ENCODE measurements around the gene CSGALNACT2. TPM values are rescaled to one million over a fixed set of nuclear protein-coding genes. Genes with fewer than 3 reads are reported as not detected.

The CSGALNACT2 gene
- total RNA-seq, 1 experiment from 2014 or later: 3.6 TPM

- H2AFZ ChIP-seq (ENCODE audit: low read length): no peak overlapping the region
- TF ChIP-seq EZH2phosphoT487 (IDR thresholded peaks at IDR 0.05; ENCODE audit: borderline replicate concordance, low read length) (no peak), EZH2 (IDR thresholded peaks at IDR 0.05; ENCODE audit: low read length, unreplicated experiment) (no peak), CTCF (conservative IDR thresholded peaks at IDR 0.05; ENCODE audit: low read depth, low read length) (no peak)
- no TSS peak for BruUV-seq (replicated peaks)
- no peak for DNase-seq
- no peaks in the 10 kb centered on the region for H3K79me2 ChIP-seq (ENCODE audit: low read length)
- no peak overlapping the region for H3K9ac ChIP-seq (ENCODE audit: low read length)
- H3K36me3 ChIP-seq (ENCODE audit: low read depth, low read length): no peaks in the 10 kb centered on the region
- ChIA-PET POLR2A (ENCODE audit: unreplicated experiment) (no interaction called here), CTCF (no interaction called here)
- H3F3A ChIP-seq (ENCODE audit: low read length, unreplicated experiment): no peaks in the 10 kb centered on the region
- no peaks in the 10 kb centered on the region for H4K20me1 ChIP-seq (ENCODE audit: low read length)
- H3K9me2 ChIP-seq (replicated peaks; ENCODE audit: low read length): no peaks in the 10 kb centered on the region
- intact Hi-C loops (cut with micrococcal nuclease): no loop called here
- H3K27ac ChIP-seq (ENCODE audit: low read length): no peak overlapping the region
- no peak for ATAC-seq
- no peaks in the 10 kb centered on the region for H3K4me1 ChIP-seq (ENCODE audit: insufficient read depth, low read length)
- H3K27me3 ChIP-seq (ENCODE audit: low read length): peaks cover 14% of the 10 kb centered on the region; the same call in 1 of the 2 replicates
- H3K9me3 ChIP-seq (ENCODE audit: low read length): no peaks in the 10 kb centered on the region
- no peak overlapping the region for H3K4me3 ChIP-seq (ENCODE audit: low read length)
- H3K4me2 ChIP-seq (ENCODE audit: low read length): no peak overlapping the region
These were observed 79.4 kb downstream of the CSGALNACT2 start for GRCh38 chr10:43217563-43218205.

- Histone ChIP-seq H3K9me2 (replicated peaks; ENCODE audit: low read length) (no peaks in the 10 kb centered on the region), H3K9ac (ENCODE audit: low read length) (no peak overlapping the region), H3K4me3 (ENCODE audit: low read length) (no peak overlapping the region), H3F3A (ENCODE audit: low read length, unreplicated experiment) (no peaks in the 10 kb centered on the region), H3K27ac (ENCODE audit: low read length) (no peak overlapping the region), H3K36me3 (ENCODE audit: low read depth, low read length) (no peaks in the 10 kb centered on the region), H3K27me3 (ENCODE audit: low read length) (peaks cover 14% of the 10 kb centered on the region; the same call in 1 of the 2 replicates), H3K4me1 (ENCODE audit: insufficient read depth, low read length) (no peaks in the 10 kb centered on the region), H2AFZ (ENCODE audit: low read length) (no peak overlapping the region), H3K79me2 (ENCODE audit: low read length) (no peaks in the 10 kb centered on the region), H3K9me3 (ENCODE audit: low read length) (no peaks in the 10 kb centered on the region), H4K20me1 (ENCODE audit: low read length) (no peaks in the 10 kb centered on the region), H3K4me2 (ENCODE audit: low read length) (no peak overlapping the region)
- intact Hi-C loops (cut with micrococcal nuclease): no loop called here
- CTCF ChIA-PET: no interaction called here
- BruUV-seq (replicated peaks): no TSS peak
- ATAC-seq (no peak), DNase-seq (no peak)
- no peak for TF ChIP-seq CTCF (conservative IDR thresholded peaks at IDR 0.05; ENCODE audit: low read depth, low read length)
- TF ChIP-seq EZH2phosphoT487 (IDR thresholded peaks at IDR 0.05; ENCODE audit: borderline replicate concordance, low read length): no peak
- no peak for TF ChIP-seq EZH2 (IDR thresholded peaks at IDR 0.05; ENCODE audit: low read length, unreplicated experiment)
- POLR2A ChIA-PET (ENCODE audit: unreplicated experiment): no interaction called here
These were observed 80.1 kb downstream of the CSGALNACT2 start for GRCh38 chr10:43218206-43218950.
